Liver (tissue), 9 donors: ENCODE measurements around the gene NPTX2. TPM values are rescaled to one million over a fixed set of nuclear protein-coding genes. Genes with fewer than 3 reads are reported as not detected.

Source experiments
- DNase-seq: peaks from one replicate; pipeline ENCODE4 v3.0.0-alpha.2; 2017; ENCODE audit warnings: low spot score
- H3K27ac ChIP-seq, 2 donors: one replicate each; pipeline ENCODE4 v1.7.0; 2013; ENCODE audit warnings: inconsistent platforms in 2 of 2, low read length in 2 of 2, control low read depth in 1 of 2, low read depth in 1 of 2, mild to moderate bottlenecking in 1 of 2
- H3K27me3 ChIP-seq, 4 donors: one replicate each; pipeline versions ENCODE4 v1.6.1 to v1.7.0; 2013; ENCODE audit warnings: low read length in 3 of 4, inconsistent platforms in 1 of 4, mild to moderate bottlenecking in 1 of 4, moderate library complexity in 1 of 4; ENCODE audit not compliant: control insufficient read depth in 4 of 4, insufficient read depth in 4 of 4
- H3K36me3 ChIP-seq, 4 donors: one replicate each; pipeline versions ENCODE4 v1.6.1 to v1.7.0; 2013; ENCODE audit warnings: low read length in 3 of 4, mild to moderate bottlenecking in 3 of 4, low read depth in 1 of 4, moderate library complexity in 1 of 4; ENCODE audit not compliant: control insufficient read depth in 4 of 4, insufficient read depth in 3 of 4
- H3K4me1 ChIP-seq, 4 donors: one replicate each; pipeline versions ENCODE4 v1.6.1 to v1.7.0; 2013; ENCODE audit warnings: low read length in 3 of 4, mild to moderate bottlenecking in 3 of 4, moderate library complexity in 1 of 4; ENCODE audit not compliant: control insufficient read depth in 4 of 4, insufficient read depth in 4 of 4
- H3K4me3 ChIP-seq, 3 donors: one replicate each; pipeline versions ENCODE4 v1.6.1 to v1.7.0; 2013; ENCODE audit warnings: low read length in 3 of 3, control low read depth in 1 of 3, low read depth in 1 of 3, mild to moderate bottlenecking in 1 of 3
- H3K9ac ChIP-seq, 2 donors: one replicate each; pipeline ENCODE4 v1.7.0; 2013; ENCODE audit warnings: low read length in 2 of 2, mild to moderate bottlenecking in 2 of 2, moderate library complexity in 2 of 2, control low read depth in 1 of 2, low read depth in 1 of 2
- H3K9me3 ChIP-seq, 4 donors: one replicate each; pipeline versions ENCODE4 v1.6.1 to v1.7.0; 2013; ENCODE audit warnings: low read length in 3 of 4; ENCODE audit not compliant: control insufficient read depth in 4 of 4
- CTCF ChIP-seq: fragments of 150-350 bp; IDR thresholded peaks from 2 replicates; pipeline ENCODE4 v1.5.1; 2017; ENCODE audit warnings: improper control_type of control experiment, low read depth, low read length; ENCODE audit not compliant: missing input control
- FOXA1 ChIP-seq: IDR thresholded peaks from 2 replicates; pipeline ENCODE4 v1.6.1; 2016; ENCODE audit warnings: antibody characterized with exemption
- FOXA2 ChIP-seq: IDR thresholded peaks from 2 replicates; pipeline ENCODE4 v1.6.1; 2016; ENCODE audit warnings: antibody characterized with exemption
- GABPA ChIP-seq, 2 donors: IDR thresholded peaks in 1 of 2; conservative IDR thresholded peaks in 1 of 2; 2 replicates each; pipeline ENCODE4 v1.6.1; 2016; ENCODE audit warnings: antibody characterized with exemption in 2 of 2, mild to moderate bottlenecking in 1 of 2, moderate library complexity in 1 of 2
- HNF4A ChIP-seq, 2 donors: conservative IDR thresholded peaks; 2 replicates each; pipeline ENCODE4 v1.6.1; 2016; ENCODE audit warnings: antibody characterized with exemption in 2 of 2, mild to moderate bottlenecking in 2 of 2
- HNF4G ChIP-seq: IDR thresholded peaks from 2 replicates; pipeline ENCODE4 v1.6.1; 2016; ENCODE audit warnings: antibody characterized with exemption
- JUND ChIP-seq, 2 donors: IDR thresholded peaks; 2 replicates each; pipeline ENCODE4 v1.6.1; 2016; ENCODE audit warnings: antibody characterized with exemption in 2 of 2
- NR2F2 ChIP-seq: IDR thresholded peaks from 2 replicates; pipeline ENCODE4 v1.6.1; 2016; ENCODE audit warnings: antibody characterized with exemption
- RAD21 ChIP-seq, 2 donors: IDR thresholded peaks; 2 replicates each; pipeline ENCODE4 v1.6.1; 2016; ENCODE audit warnings: antibody characterized with exemption in 2 of 2, mild to moderate bottlenecking in 2 of 2
- RXRA ChIP-seq, 2 donors: IDR thresholded peaks; 2 replicates each; pipeline ENCODE4 v1.6.1; 2017 to 2018; ENCODE audit warnings: antibody characterized with exemption in 2 of 2, mild to moderate bottlenecking in 1 of 2
- SP1 ChIP-seq: IDR thresholded peaks from 2 replicates; pipeline ENCODE4 v1.6.1; 2018; ENCODE audit warnings: antibody characterized with exemption, mild to moderate bottlenecking
- TAF1 ChIP-seq: conservative IDR thresholded peaks from 2 replicates; pipeline ENCODE4 v1.6.1; 2016; ENCODE audit warnings: antibody characterized with exemption, mild to moderate bottlenecking
- YY1 ChIP-seq: IDR thresholded peaks from 2 replicates; pipeline ENCODE4 v1.6.1; 2016; ENCODE audit warnings: antibody characterized with exemption, mild to moderate bottlenecking
- ZBTB33 ChIP-seq: IDR thresholded peaks from 2 replicates; pipeline ENCODE4 v1.6.1; 2016; ENCODE audit warnings: antibody characterized with exemption
- WGBS: extraction: QIAGEN DNeasy Blood & Tissue Kit; methylation state at CpG from one replicate; pipeline ENCODE4 v1.1.7; 2013; 5-methylcytosine and 5-hydroxymethylcytosine counted together
- polyA plus RNA-seq, 2 donors: library from polyadenylated mRNA; stranded (reverse) in 1 of 2; unstranded in 1 of 2; fragments of 200-250 nt in 1 of 2; fragments of >200 nt in 1 of 2; fragmentation: Nextera tagmentation in 1 of 2; extraction: Ambion mirVana in 1 of 2; gene quantifications; one replicate each; pipeline versions ENCODE4 v1.2.1 to v1.2.3, GENCODE V29; 2013 to 2015
- total RNA-seq, 2 donors: library from RNA; depleted of rRNA; stranded (reverse); fragments of >200 nt; gene quantifications; one replicate each; pipeline ENCODE4 v1.2.3, GENCODE V29; 2014
- TF ChIP-seq, protein P1 (sequence below): IDR thresholded peaks from 2 replicates; pipeline ENCODE4 v1.6.1; 2016; ENCODE audit warnings: antibody characterized with exemption
- TF ChIP-seq, protein P2 (sequence below): IDR thresholded peaks from 2 replicates; pipeline ENCODE4 v1.6.1; 2016; ENCODE audit warnings: antibody characterized with exemption
- TF ChIP-seq, protein P3 (sequence below): IDR thresholded peaks from 2 replicates; pipeline ENCODE4 v1.6.1; 2016; ENCODE audit warnings: antibody characterized with exemption, mild to moderate bottlenecking
- donor health status: healthy.
- donor health status: healthy.
- donor health status: healthy.
- donor health status: healthy.
- donor health status: healthy.

Gene NPTX2
- total and polyA plus RNA-seq, 4 donors = 0.09 to 1.5 (median 0.58) TPM

GRCh38 chr7:98622926-98623325, 5.8 kb downstream of the NPTX2 start:
- H3K4me1 ChIP-seq = peaks cover 7 to 22% (median 21%) of the 10 kb centered on the region in 4 donors
- WGBS = 90% methylated on average over 9 of the region's 9 CpGs

More at GRCh38 chr7:98622926-98623325, 5.8 kb downstream of the NPTX2 start:
- TF ChIP-seq HNF4G (no peak), JUND (IDR thresholded peaks at IDR 0.05) (no peak), HNF4A (conservative IDR thresholded peaks at IDR 0.05) (no peak), ZBTB33 (no peak), TAF1 (no peak), YY1 (no peak), CTCF (no peak), NR2F2 (no peak), RXRA (IDR thresholded peaks at IDR 0.05) (no peak), FOXA2 (no peak), FOXA1 (no peak), RAD21 (IDR thresholded peaks at IDR 0.05) (no peak), GABPA (IDR thresholded peaks at IDR 0.05 in 1 of 2, conservative IDR thresholded peaks at IDR 0.05 in 1 of 2) (no peak), SP1 (no peak)
- TF ChIP-seq, protein P1, sequence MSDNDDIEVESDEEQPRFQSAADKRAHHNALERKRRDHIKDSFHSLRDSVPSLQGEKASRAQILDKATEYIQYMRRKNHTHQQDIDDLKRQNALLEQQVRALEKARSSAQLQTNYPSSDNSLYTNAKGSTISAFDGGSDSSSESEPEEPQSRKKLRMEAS = no peak
- TF ChIP-seq, protein P2, sequence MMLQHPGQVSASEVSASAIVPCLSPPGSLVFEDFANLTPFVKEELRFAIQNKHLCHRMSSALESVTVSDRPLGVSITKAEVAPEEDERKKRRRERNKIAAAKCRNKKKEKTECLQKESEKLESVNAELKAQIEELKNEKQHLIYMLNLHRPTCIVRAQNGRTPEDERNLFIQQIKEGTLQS = no peak
- TF ChIP-seq, protein P3, sequence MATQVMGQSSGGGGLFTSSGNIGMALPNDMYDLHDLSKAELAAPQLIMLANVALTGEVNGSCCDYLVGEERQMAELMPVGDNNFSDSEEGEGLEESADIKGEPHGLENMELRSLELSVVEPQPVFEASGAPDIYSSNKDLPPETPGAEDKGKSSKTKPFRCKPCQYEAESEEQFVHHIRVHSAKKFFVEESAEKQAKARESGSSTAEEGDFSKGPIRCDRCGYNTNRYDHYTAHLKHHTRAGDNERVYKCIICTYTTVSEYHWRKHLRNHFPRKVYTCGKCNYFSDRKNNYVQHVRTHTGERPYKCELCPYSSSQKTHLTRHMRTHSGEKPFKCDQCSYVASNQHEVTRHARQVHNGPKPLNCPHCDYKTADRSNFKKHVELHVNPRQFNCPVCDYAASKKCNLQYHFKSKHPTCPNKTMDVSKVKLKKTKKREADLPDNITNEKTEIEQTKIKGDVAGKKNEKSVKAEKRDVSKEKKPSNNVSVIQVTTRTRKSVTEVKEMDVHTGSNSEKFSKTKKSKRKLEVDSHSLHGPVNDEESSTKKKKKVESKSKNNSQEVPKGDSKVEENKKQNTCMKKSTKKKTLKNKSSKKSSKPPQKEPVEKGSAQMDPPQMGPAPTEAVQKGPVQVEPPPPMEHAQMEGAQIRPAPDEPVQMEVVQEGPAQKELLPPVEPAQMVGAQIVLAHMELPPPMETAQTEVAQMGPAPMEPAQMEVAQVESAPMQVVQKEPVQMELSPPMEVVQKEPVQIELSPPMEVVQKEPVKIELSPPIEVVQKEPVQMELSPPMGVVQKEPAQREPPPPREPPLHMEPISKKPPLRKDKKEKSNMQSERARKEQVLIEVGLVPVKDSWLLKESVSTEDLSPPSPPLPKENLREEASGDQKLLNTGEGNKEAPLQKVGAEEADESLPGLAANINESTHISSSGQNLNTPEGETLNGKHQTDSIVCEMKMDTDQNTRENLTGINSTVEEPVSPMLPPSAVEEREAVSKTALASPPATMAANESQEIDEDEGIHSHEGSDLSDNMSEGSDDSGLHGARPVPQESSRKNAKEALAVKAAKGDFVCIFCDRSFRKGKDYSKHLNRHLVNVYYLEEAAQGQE = no peak
- no peak for DNase-seq
- Histone ChIP-seq H3K9ac (no peak overlapping the region), H3K27ac (no peak overlapping the region), H3K9me3 (peaks cover 0 to 1% (median 0%) of the 10 kb centered on the region in 4 donors), H3K27me3 (peaks cover 0 to 11% (median 3%) of the 10 kb centered on the region in 4 donors), H3K36me3 (no peaks in the 10 kb centered on the region), H3K4me3 (no peak overlapping the region)
